Vagina (tissue), 2 donors: ENCODE data around the gene CAPN15. TPM values are rescaled to one million over a fixed set of nuclear protein-coding genes. Genes with fewer than 3 reads are reported as not detected.

ENCODE experiments used
- DNase-seq, 2 donors: peaks; one replicate each; pipeline ENCODE4 v3.0.0-alpha.2; 2017; ENCODE audit errors: extremely low spot score in 2 of 2
- H3K27ac ChIP-seq: fragments of 200-600 bp; sonication (generic); one replicate; pipeline ENCODE4 v1.5.1; 2019
- H3K27me3 ChIP-seq: fragments of 200-600 bp; sonication (generic); one replicate; pipeline ENCODE4 v1.5.1; 2019
- H3K36me3 ChIP-seq, 2 donors: fragments of 200-600 bp; sonication (generic); one replicate each; pipeline ENCODE4 v1.5.1; 2017 to 2019
- H3K4me1 ChIP-seq: fragments of 200-600 bp; sonication (generic); one replicate; pipeline ENCODE4 v1.5.1; 2019
- H3K4me3 ChIP-seq, 2 donors: fragments of 200-600 bp; sonication (generic); 1 replicate in 1 of 2; 2 replicates in 1 of 2; pipeline ENCODE4 v1.5.1; 2016 to 2019
- H3K9me3 ChIP-seq: fragments of 200-600 bp; sonication (generic); one replicate; pipeline ENCODE4 v1.5.1; 2019
- POLR2A ChIP-seq, 2 donors: fragments of 450-650 bp; IDR thresholded peaks; one replicate each; pipeline ENCODE4 v1.6.1; 2017; ENCODE audit warnings: antibody characterized with exemption in 2 of 2, mild to moderate bottlenecking in 2 of 2, moderate library complexity in 2 of 2
- POLR2AphosphoS5 ChIP-seq, 2 donors: sonication (generic); formaldehyde crosslinking; IDR thresholded peaks; one replicate each; pipeline ENCODE4 v1.9.0; 2017; ENCODE audit warnings: antibody characterized with exemption in 2 of 2, mild to moderate bottlenecking in 2 of 2, low read depth in 1 of 2; ENCODE audit not compliant: insufficient read depth in 1 of 2
- intact Hi-C: fragments of 100-400 bp; cut with DNase I; formaldehyde crosslinking; loops from one replicate; pipeline ENCODE4 v1.15.1; 2023
- total RNA-seq: library from RNA; depleted of rRNA; stranded (reverse); fragments of >200 nt; gene quantifications from one replicate; pipeline ENCODE4 v1.2.3, GENCODE V29; 2016
- TF ChIP-seq, protein P1 (sequence below), 3 experiments: fragments of 450-650 bp in 2 of 3; fragments of 200-600 bp in 1 of 3; sonication (generic) in 1 of 3; IDR thresholded peaks; one replicate each; pipeline ENCODE4 v1.5.1; 2017 to 2019; ENCODE audit warnings: antibody characterized with exemption in 3 of 3, mild to moderate bottlenecking in 2 of 3, moderate library complexity in 2 of 3

CAPN15 gene
- total RNA-seq, 1 donor from 2014 or later, result 38.3 TPM

DNA sequence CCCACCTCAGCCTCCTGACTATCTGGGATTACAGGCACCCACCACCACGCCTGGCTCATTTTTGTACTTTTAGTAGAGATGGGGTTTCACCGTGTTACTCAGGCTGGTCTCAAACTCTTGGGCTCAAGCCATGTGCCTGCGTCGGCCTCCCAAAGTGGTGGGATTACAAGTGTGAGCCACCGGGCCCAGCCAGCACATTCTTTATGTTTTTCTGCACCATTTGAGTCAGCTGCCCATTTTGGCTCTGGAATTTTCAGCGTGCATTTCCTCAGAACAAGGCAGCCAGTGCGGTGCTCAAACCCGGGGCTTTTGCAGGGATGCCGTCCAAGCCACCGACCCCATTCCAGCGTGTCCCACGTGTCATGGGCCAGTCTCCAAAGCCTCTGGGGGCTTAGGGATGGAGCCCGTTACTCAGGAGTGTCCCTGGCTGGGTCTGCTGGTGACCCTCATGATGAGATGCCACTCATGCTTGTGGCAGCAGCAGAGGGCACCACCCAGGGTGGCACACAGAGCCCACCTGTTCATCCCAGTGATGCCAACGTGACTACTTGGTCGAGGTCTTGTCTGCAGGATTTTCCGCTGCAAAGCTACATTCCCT is 58.6 kb downstream of the CAPN15 start:
- H3K27me3 ChIP-seq, result no peaks in the 10 kb centered on the region
- TF ChIP-seq, protein P1, sequence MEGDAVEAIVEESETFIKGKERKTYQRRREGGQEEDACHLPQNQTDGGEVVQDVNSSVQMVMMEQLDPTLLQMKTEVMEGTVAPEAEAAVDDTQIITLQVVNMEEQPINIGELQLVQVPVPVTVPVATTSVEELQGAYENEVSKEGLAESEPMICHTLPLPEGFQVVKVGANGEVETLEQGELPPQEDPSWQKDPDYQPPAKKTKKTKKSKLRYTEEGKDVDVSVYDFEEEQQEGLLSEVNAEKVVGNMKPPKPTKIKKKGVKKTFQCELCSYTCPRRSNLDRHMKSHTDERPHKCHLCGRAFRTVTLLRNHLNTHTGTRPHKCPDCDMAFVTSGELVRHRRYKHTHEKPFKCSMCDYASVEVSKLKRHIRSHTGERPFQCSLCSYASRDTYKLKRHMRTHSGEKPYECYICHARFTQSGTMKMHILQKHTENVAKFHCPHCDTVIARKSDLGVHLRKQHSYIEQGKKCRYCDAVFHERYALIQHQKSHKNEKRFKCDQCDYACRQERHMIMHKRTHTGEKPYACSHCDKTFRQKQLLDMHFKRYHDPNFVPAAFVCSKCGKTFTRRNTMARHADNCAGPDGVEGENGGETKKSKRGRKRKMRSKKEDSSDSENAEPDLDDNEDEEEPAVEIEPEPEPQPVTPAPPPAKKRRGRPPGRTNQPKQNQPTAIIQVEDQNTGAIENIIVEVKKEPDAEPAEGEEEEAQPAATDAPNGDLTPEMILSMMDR (IDR thresholded peaks at IDR 0.05), result no peak
- TF ChIP-seq POLR2A (IDR thresholded peaks at IDR 0.05) (no peak), POLR2AphosphoS5 (IDR thresholded peaks at IDR 0.05; ENCODE audit: insufficient read depth in 1 of 2, low read depth in 1 of 2) (peak in 1 of 2 donors; percentile 26)
- no peak overlapping the region for H3K4me3 ChIP-seq
- no peaks in the 10 kb centered on the region for H3K9me3 ChIP-seq
- peaks cover 34% of the 10 kb centered on the region for H3K4me1 ChIP-seq
- no peak for DNase-seq
- intact Hi-C loops, result no loop called here
- H3K27ac ChIP-seq, result no peak overlapping the region
- H3K36me3 ChIP-seq, result no peaks in the 10 kb centered on the region

DNA sequence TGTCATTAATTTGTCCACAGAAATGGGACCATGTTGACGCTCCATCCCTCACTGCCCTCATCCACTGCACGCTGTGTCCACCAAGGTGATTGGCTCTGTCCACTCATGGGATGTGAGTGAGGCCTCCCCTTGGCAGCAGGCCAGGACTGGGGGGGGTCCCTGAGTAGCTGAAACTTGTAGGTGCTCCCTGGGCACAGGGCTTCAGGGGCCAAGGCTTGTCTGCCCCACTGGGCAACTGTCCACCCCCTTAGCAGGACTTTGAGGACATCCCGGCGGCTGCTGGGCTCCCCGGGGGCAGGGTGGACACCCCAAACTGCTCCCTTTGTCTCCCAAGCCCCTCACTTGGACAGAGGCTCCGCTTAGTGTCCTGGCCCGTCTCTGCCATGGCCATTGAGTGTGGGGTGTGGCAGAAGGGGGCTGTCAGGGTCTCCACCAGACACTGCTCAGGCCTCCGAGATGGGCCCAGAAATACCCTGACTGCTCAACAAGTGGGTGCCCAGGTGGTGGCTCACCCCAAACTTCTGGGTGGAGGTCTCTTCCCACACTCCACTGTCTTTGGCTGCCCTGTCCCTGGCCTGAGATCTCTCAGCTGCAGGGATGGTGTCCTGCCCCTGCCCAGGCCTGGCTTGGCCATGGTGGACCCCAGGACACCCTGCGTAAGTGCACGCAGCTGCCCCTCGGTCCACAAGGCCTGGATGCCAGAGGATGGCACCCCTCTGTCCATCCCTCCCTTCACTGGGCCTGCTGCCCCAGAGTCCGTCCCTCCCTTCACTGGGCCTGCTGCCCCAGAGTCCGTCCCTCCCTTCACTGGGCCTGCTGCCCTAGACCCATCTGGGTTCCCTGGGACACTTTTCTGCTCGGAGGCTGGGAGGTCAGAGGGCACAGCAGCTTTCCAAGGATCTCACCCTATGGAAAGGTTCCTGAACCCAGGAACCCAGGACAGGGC is 59.4 kb downstream of the CAPN15 start:
- H3K36me3 ChIP-seq, result no peaks in the 10 kb centered on the region
- no peak for DNase-seq
- peaks cover 41% of the 10 kb centered on the region for H3K4me1 ChIP-seq
- TF ChIP-seq POLR2AphosphoS5 (IDR thresholded peaks at IDR 0.05; ENCODE audit: insufficient read depth in 1 of 2, low read depth in 1 of 2) (no peak), POLR2A (IDR thresholded peaks at IDR 0.05) (no peak)
- TF ChIP-seq, protein P1 (IDR thresholded peaks at IDR 0.05), result no peak
- H3K9me3 ChIP-seq, result no peaks in the 10 kb centered on the region
- intact Hi-C loops, result no loop called here
- H3K4me3 ChIP-seq, result no peak overlapping the region
- H3K27ac ChIP-seq, result no peak overlapping the region
- H3K27me3 ChIP-seq, result no peaks in the 10 kb centered on the region

DNA sequence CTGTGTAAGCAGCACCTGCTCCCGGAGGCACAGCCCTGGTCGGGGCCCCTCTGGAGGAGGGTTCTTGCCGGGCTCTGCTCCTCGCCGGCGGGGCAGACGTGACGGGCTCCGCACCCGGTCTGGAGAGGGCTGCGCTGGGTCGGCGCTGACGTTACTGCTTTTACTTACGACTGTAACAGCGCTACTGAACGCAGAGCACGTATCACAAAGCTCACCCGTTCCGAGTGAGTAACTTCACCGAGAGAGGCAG is 61.1 kb downstream of the CAPN15 start:
- intact Hi-C loops, result no loop called here
- TF ChIP-seq POLR2AphosphoS5 (IDR thresholded peaks at IDR 0.05; ENCODE audit: insufficient read depth in 1 of 2, low read depth in 1 of 2), result no peak
- no peak for TF ChIP-seq POLR2A (IDR thresholded peaks at IDR 0.05)
- TF ChIP-seq, protein P1 (IDR thresholded peaks at IDR 0.05), result no peak
- Histone ChIP-seq H3K27me3 (no peaks in the 10 kb centered on the region), H3K4me1 (peaks cover 57% of the 10 kb centered on the region), H3K4me3 (peak overlapping the region; percentile 67 to 79), H3K27ac (peak overlapping the region; percentile 96), H3K36me3 (no peaks in the 10 kb centered on the region), H3K9me3 (no peaks in the 10 kb centered on the region)
- no peak for DNase-seq

DNA sequence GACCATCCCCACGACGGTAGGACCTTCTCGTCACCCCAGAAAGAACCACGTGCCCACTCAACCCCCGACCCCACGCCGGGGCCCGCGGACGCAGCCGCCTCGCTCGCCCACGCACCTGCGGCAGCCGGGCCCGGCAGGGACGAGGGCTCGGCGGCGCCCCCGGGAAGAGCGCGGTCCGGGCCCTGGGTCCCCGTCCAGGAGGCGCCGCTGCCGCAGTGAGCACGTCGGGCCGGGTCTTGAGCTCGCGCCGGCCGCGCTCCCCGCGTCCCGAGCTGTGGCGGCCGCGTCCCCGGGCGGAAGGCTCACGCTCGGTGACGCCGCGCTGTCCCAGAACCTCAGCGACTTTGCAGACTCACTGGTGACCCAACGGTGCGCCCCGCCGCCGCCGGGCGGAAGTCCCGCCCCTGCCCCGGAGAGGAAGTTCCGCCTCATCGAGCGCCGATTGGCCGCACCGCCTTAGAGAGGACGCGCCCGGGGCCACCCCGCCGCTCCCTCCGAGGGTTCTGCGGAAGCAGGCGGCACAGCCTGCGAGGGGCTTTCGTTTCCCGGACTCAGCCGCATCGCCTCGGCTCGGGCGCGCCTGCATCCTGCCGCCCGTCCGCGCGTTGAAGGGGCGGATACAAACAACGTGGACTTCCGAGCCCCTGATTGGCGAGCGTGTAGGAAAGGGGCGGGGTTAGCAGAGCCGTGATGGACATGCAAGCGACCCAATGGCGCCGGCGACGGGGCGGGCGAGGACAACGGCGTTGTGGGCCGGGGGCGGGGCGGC is 61.6 kb downstream of the CAPN15 start:
- H3K4me1 ChIP-seq, result peaks cover 58% of the 10 kb centered on the region
- intact Hi-C loops, result no loop called here

More for the DNA sequence above, 61.6 kb downstream of the CAPN15 start:
- Histone ChIP-seq H3K27me3 (no peaks in the 10 kb centered on the region), H3K9me3 (no peaks in the 10 kb centered on the region), H3K36me3 (no peaks in the 10 kb centered on the region), H3K27ac (peak overlapping the region; percentile 96), H3K4me3 (peak overlapping the region; percentile 67 to 79)
- peak in 1 of 2 donors; percentile 98 for DNase-seq
- TF ChIP-seq, protein P1 (IDR thresholded peaks at IDR 0.05), result no peak
- TF ChIP-seq POLR2A (IDR thresholded peaks at IDR 0.05) (peak in 1 of 2 donors; percentile 69), POLR2AphosphoS5 (IDR thresholded peaks at IDR 0.05; ENCODE audit: insufficient read depth in 1 of 2, low read depth in 1 of 2) (peak; percentile 34 to 85)
